K562 (cell line): ENCODE results near the gene SLC13A3. TPM values are rescaled to one million over a fixed set of nuclear protein-coding genes. Genes with fewer than 3 reads are reported as not detected.

Source experiments
- ATAC-seq: fragments of 200-7000 bp; cut with Tn5 transposase; 3 replicates; pipeline ENCODE4 v1.9.1; 2020; ENCODE audit warnings: moderate library complexity
- BruUV-seq: library from RNA; stranded (reverse); fragments of 400-500 nt; replicated peaks from 2 replicates; lab custom pipeline; 2021; lab: Mats Ljungman, UMichigan
- CTCF ChIA-PET: fragments of 300-600 bp; formaldehyde crosslinking; extraction: SDS; loops from one replicate; lab custom pipeline; 2021; ENCODE audit warnings: low intra/inter-chr PET ratio; lab: Yijun Ruan, JAX
- POLR2A ChIA-PET: fragments of 300-600, 350-650 bp; sonication (Branson Sonifier 250); formaldehyde crosslinking; extraction: SDS; loops from one replicate; lab custom pipeline; 2021; ENCODE audit warnings: antibody characterized with exemption, inconsistent platforms; lab: Yijun Ruan, JAX
- DNase-seq, 4 experiments: peaks; one replicate each; pipeline versions ENCODE4 v3.0.0 to v3.0.0-alpha.2; 2011 to 2018; ENCODE audit warnings: low spot score in 3 of 4, mixed read lengths in 3 of 4; ENCODE audit errors: extremely low read depth in 1 of 4
- FAIRE-seq: peaks from 2 replicates; lab custom pipeline; 2011; peaks lifted over from hg19 to GRCh38; lab: Jason Lieb, UNC
- H2AFZ ChIP-seq: 2 replicates; pipeline ENCODE4 v1.6.0; 2011; ENCODE audit warnings: low read depth, low read length, control low read depth, inconsistent platforms
- H3K27ac ChIP-seq: fragments of 200-600 bp; 3 replicates; pipeline ENCODE4 v1.8.0; 2011; ENCODE audit warnings: low read depth, mild to moderate bottlenecking, control low read depth, inconsistent platforms, low read length, moderate library complexity, mixed read lengths; ENCODE audit errors: extremely low read depth
- H3K27me3 ChIP-seq, 2 experiments: fragments of 300-600 bp in 1 of 2; 2 replicates in 1 of 2; 3 replicates in 1 of 2; pipeline versions ENCODE4 v1.6.0 to v1.8.0; 2011; ENCODE audit warnings: inconsistent platforms in 2 of 2, low read length in 2 of 2, mild to moderate bottlenecking in 1 of 2, mixed read lengths in 1 of 2, moderate library complexity in 1 of 2; ENCODE audit not compliant: control insufficient read depth in 2 of 2, insufficient read depth in 2 of 2
- H3K36me3 ChIP-seq: fragments of 300-600 bp; 3 replicates; pipeline ENCODE4 v1.8.0; 2011; ENCODE audit warnings: mild to moderate bottlenecking, low read length, inconsistent platforms; ENCODE audit not compliant: control insufficient read depth, insufficient read depth
- H3K4me1 ChIP-seq, 2 experiments: fragments of 200-600 bp in 1 of 2; replicated peaks in 1 of 2; 2 replicates in 1 of 2; 3 replicates in 1 of 2; pipeline versions ENCODE4 v1.5.1 to v1.8.0; 2011; ENCODE audit warnings: inconsistent platforms in 2 of 2, low read length in 2 of 2, mild to moderate bottlenecking in 1 of 2, mixed read lengths in 1 of 2, moderate library complexity in 1 of 2; ENCODE audit not compliant: control insufficient read depth in 2 of 2, insufficient read depth in 2 of 2
- H3K4me2 ChIP-seq: 2 replicates; pipeline ENCODE4 v1.6.1; 2011; ENCODE audit warnings: low read length, control low read depth, inconsistent platforms, mixed read lengths; ENCODE audit not compliant: insufficient read depth
- H3K4me3 ChIP-seq: fragments of 200-600 bp; sonication (generic), shearing (Covaris generic); 2 replicates; pipeline ENCODE4 v1.5.1; 2016; ENCODE audit warnings: control low read depth, inconsistent platforms
- H3K79me2 ChIP-seq: fragments of 200-600 bp; 3 replicates; pipeline ENCODE4 v1.8.0; 2011; ENCODE audit warnings: low read length, inconsistent platforms; ENCODE audit not compliant: control insufficient read depth, insufficient read depth
- H3K9ac ChIP-seq, 2 experiments: 2 replicates each; pipeline versions ENCODE4 v1.6.0 to v1.6.1; 2011; ENCODE audit warnings: low read depth in 2 of 2, low read length in 2 of 2, control low read depth in 1 of 2, inconsistent platforms in 1 of 2, mild to moderate bottlenecking in 1 of 2, mixed read lengths in 1 of 2; ENCODE audit not compliant: insufficient read depth in 1 of 2
- H3K9me1 ChIP-seq: one replicate; pipeline ENCODE4 v1.6.0; 2011; ENCODE audit warnings: inconsistent platforms, mild to moderate bottlenecking, low read length, moderate library complexity; ENCODE audit not compliant: control insufficient read depth, insufficient read depth
- H3K9me3 ChIP-seq: replicated peaks from 2 replicates; pipeline ENCODE4 v1.5.1; 2011; ENCODE audit warnings: low read depth, low read length, inconsistent platforms; ENCODE audit not compliant: control insufficient read depth, insufficient read depth
- H4K20me1 ChIP-seq: replicated peaks from 2 replicates; pipeline ENCODE4 v1.6.1; 2011; ENCODE audit warnings: low read length, inconsistent platforms, mixed read lengths; ENCODE audit not compliant: control insufficient read depth, insufficient read depth
- TGIF2 ChIP-seq: sonication (generic); formaldehyde crosslinking; IDR thresholded peaks from 2 replicates; pipeline ENCODE4 v1.8.1; 2022; ENCODE audit warnings: mild to moderate bottlenecking, missing genetic modification reagents, moderate library complexity
- ZNF445 ChIP-seq: fragments of 250-450 bp; sonication (Bioruptor Pico); IDR thresholded peaks from 2 replicates; pipeline ENCODE4 v1.4.0; 2020; ENCODE audit warnings: low read depth, mild to moderate bottlenecking, moderate library complexity
- ZNF780A ChIP-seq: fragments of 250-450 bp; sonication (Bioruptor Pico); IDR thresholded peaks from 2 replicates; pipeline ENCODE4 v1.5.0; 2021; ENCODE audit warnings: mild to moderate bottlenecking
- WGBS: fragments of 100-300 bp; shearing (Covaris generic); methylation state at CpG from one replicate; pipeline ENCODE4 v1.1.6; 2016; ENCODE audit warnings: low coverage, mixed read lengths; ENCODE audit not compliant: insufficient coverage; ENCODE audit errors: missing lambda C conversion rate; 5-methylcytosine and 5-hydroxymethylcytosine counted together
- in situ Hi-C: fragments of 300-500 bp; cut with MboI; formaldehyde crosslinking; loops from 4 replicates; pipeline ENCODE4 v1.15.0; 2018; ENCODE audit warnings: inconsistent platforms, mixed read lengths
- intact Hi-C: fragments of 100-400 bp; cut with micrococcal nuclease; formaldehyde crosslinking; loops from 2 replicates; pipeline ENCODE4 v1.14.2; 2022
- polyA plus RNA-seq, 8 experiments: library from polyadenylated mRNA; depleted of rRNA in 4 of 8; stranded (reverse) in 5 of 8; unstranded in 3 of 8; fragments of >200 nt; fragmentation: Nextera tagmentation in 2 of 8; fragmentation: Illumina TruSeq in 1 of 8; extraction: Ambion mirVana in 2 of 8; extraction: Trizol in 1 of 8; gene quantifications; 2 replicates each; pipeline versions ENCODE4 v1.2.1 to v1.2.3, GENCODE V29; 2011 to 2014; ENCODE audit warnings: inconsistent platforms in 1 of 8, missing spikeins in 1 of 8
- total RNA-seq, 7 experiments: library from RNA; depleted of rRNA in 6 of 7; stranded (reverse); fragments of >200 nt in 6 of 7; fragmentation: Illumina TruSeq in 2 of 7; extraction: Trizol in 2 of 7; gene quantifications; 2 replicates each; pipeline versions ENCODE4 v1.2.1 to v1.2.3, GENCODE V29; 2011 to 2021; ENCODE audit warnings: low replicate concordance in 1 of 7
- TF ChIP-seq, protein P1 (sequence below): fragments of 250-450 bp; sonication (Bioruptor Pico); IDR thresholded peaks from 2 replicates; pipeline ENCODE4 v1.4.0; 2020; ENCODE audit warnings: mild to moderate bottlenecking

The SLC13A3 gene
- total and polyA plus RNA-seq, 9 of the 15 experiments (the other 6 are each of a cell fraction or from before 2014, with no cell fraction given), result 5.5 to 16.4 (median 8.5) TPM

DNA sequence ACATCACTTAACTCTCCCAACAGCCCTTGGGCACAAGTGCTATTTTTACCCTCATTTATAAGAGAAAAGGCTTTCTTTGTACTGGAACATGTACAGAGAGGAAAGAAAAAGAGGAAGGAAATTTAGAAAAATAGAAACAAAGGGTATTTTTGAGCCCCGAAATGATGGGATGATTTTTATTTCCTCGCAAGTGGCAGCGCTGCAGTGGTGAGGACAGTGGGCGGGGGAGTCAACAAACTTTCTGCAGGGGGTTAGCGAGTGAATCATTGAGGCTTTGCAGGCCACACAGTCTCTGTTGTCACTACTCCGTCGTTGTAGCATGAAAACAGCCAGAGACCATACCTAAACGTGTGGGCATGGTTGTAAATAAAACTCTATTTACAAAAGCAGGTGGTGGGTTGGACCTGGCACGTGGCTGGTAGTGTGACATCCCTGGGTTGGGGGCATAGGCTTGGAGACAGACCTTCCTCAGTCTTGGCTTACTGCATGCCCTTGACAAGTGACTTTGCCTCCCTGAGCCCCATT lies 75.3 kb downstream of the SLC13A3 start:
- Histone ChIP-seq H3K4me2 (no peak overlapping the region), H3K27ac (no peak overlapping the region), H3K4me1 (peaks cover 7 to 12% of the 10 kb centered on the region in 2 experiments; a peak in 3 of 5 replicates), H4K20me1 (no peaks in the 10 kb centered on the region; the same call in 1 of the 2 replicates), H3K27me3 (no peaks in the 10 kb centered on the region), H3K36me3 (no peaks in the 10 kb centered on the region), H2AFZ (no peak overlapping the region), H3K9me3 (peaks cover 2% of the 10 kb centered on the region; the same call in 1 of the 2 replicates), H3K4me3 (no peak overlapping the region), H3K79me2 (no peaks in the 10 kb centered on the region), H3K9ac (no peak overlapping the region), H3K9me1 (no peaks in the 10 kb centered on the region)
- WGBS, result 41% methylated on average over 9 of the region's 9 CpGs
- CTCF ChIA-PET, result no interaction called here
- in situ Hi-C loops, result no loop called here
- FAIRE-seq (no peak), DNase-seq (no peak), ATAC-seq (no peak)
- intact Hi-C loops, result no loop called here
- POLR2A ChIA-PET, result interaction anchor here (0.5 to 1.3 kb wide), 2 partner anchors 26 to 463 kb away, joined by 3 read pairs; no protein-coding TSS in a partner anchor
- no peak for TF ChIP-seq ZNF780A (CRISPR knock-in tag)
- TF ChIP-seq, protein P1, sequence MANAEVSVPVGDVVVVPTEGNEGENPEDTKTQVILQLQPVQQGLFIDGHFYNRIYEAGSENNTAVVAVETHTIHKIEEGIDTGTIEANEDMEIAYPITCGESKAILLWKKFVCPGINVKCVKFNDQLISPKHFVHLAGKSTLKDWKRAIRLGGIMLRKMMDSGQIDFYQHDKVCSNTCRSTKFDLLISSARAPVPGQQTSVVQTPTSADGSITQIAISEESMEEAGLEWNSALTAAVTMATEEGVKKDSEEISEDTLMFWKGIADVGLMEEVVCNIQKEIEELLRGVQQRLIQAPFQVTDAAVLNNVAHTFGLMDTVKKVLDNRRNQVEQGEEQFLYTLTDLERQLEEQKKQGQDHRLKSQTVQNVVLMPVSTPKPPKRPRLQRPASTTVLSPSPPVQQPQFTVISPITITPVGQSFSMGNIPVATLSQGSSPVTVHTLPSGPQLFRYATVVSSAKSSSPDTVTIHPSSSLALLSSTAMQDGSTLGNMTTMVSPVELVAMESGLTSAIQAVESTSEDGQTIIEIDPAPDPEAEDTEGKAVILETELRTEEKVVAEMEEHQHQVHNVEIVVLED (CRISPR knock-in tag), result no peak
- no peak for TF ChIP-seq ZNF445
- TF ChIP-seq TGIF2 (CRISPR knock-in tag), result no peak
- no TSS peak for BruUV-seq
